ENCODE data around the gene VCAN. TPM values are rescaled to one million over a fixed set of nuclear protein-coding genes. Genes with fewer than 3 reads are reported as not detected.

The VCAN gene
- total and polyA plus RNA-seq, 2 experiments from 2014 or later = 133 to 404 TPM

- H3K36me3 Mint-ChIP-seq (ENCODE audit: low read depth) = peaks cover 36% of the 10 kb centered on the region
- Histone ChIP-seq H3F3A (replicated peaks; ENCODE audit: low read depth) (no peaks in the 10 kb centered on the region), H2AFZ (no peak overlapping the region), H3K36me3 (ENCODE audit: insufficient read depth) (no peaks in the 10 kb centered on the region; the same call in 1 of the 2 replicates), H4K20me1 (replicated peaks; ENCODE audit: insufficient read depth) (no peaks in the 10 kb centered on the region), H3K4me3 (peak overlapping the region; percentile 76), H3K4me2 (peak overlapping the region; percentile 62), H3K9me2 (ENCODE audit: insufficient read depth) (no peaks in the 10 kb centered on the region), H3K79me2 (replicated peaks; ENCODE audit: insufficient read depth) (peaks cover 63% of the 10 kb centered on the region), H3K27me3 (ENCODE audit: insufficient read depth) (no peaks in the 10 kb centered on the region), H3K27ac (ENCODE audit: low read depth) (peak overlapping the region; percentile 91), H3K4me1 (ENCODE audit: insufficient read depth) (peaks cover 27% of the 10 kb centered on the region)
- H3K4me1 Mint-ChIP-seq = peaks cover 40% of the 10 kb centered on the region
- H3K27ac Mint-ChIP-seq = peak overlapping the region; percentile 68
- H3K9me3 Mint-ChIP-seq = no peaks in the 10 kb centered on the region; the same call in 1 of the 3 replicates
- peak; percentile 65 for DNase-seq (ENCODE audit: low spot score)
- H3K4me3 Mint-ChIP-seq = peak overlapping the region; percentile 85
- 0 out of 2 replicates have a peak, but pooled peaks have one; percentile 11 for TF ChIP-seq ZNF462 (CRISPR knock-in tag; IDR thresholded peaks at IDR 0.05)
- TF ChIP-seq CREB1 (CRISPR knock-in tag; IDR thresholded peaks at IDR 0.05; ENCODE audit: low read depth) = peak; percentile 79; the same call in 1 of the 2 replicates
- no peak for TF ChIP-seq CTCF (conservative IDR thresholded peaks at IDR 0.05; ENCODE audit: low read depth in 2 of 2)
- TF ChIP-seq NANOG (IDR thresholded peaks at IDR 0.05; ENCODE audit: borderline replicate concordance) = peak; percentile 94
- no peak for TF ChIP-seq POLR2AphosphoS5 (IDR thresholded peaks at IDR 0.05; ENCODE audit: low read depth)
- peaks cover 11% of the 10 kb centered on the region for H3K27me3 Mint-ChIP-seq (ENCODE audit: insufficient read depth, low read depth, poor library complexity)
- no peak for ATAC-seq
These were observed 4.6 kb downstream of the VCAN start for GRCh38 chr5:83475935-83476814.

All from GM23338 (cell line).